A549 treated with dexamethasone at 1 μM for 4 hours (cell line): ENCODE measurements around the gene THRSP. TPM values are rescaled to one million over a fixed set of nuclear protein-coding genes. Genes with fewer than 3 reads are reported as not detected.

Experiments
- total RNA-seq: library from RNA; stranded (reverse); fragments of 200-300 nt; extraction: Qiagen RNA extraction; gene quantifications from 5 replicates; pipeline ENCODE4 v1.2.3, GENCODE V29; 2022

The THRSP gene
- not detected in 5 replicates for total RNA-seq

DNA sequence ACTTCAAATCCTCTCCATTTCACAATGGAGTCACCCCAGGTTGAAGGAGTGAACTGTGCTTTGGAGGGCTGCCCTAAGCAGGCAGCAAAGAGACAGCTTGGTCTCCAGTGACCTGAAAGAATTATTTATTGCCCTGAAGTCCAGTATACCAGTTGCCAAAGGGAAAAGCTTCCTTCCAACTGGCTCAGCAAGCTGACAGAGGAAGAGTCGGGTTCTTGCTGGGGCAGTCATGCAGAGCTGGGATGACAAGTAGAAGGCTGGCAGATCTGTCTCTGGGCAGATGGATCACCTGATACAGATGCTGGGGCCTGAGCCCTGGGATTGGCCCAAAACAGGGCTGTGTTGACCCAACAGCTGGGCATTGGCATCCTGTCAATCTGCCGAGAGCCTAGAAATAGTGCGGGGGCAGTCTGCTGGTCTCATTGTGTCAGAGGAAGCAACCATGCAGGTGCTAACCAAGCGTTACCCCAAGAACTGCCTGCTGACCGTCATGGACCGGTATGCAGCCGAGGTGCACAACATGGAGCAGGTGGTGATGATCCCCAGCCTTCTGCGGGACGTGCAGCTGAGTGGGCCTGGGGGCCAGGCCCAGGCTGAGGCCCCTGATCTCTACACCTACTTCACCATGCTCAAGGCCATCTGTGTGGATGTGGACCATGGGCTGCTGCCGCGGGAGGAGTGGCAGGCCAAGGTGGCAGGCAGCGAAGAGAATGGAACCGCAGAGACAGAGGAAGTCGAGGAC lies at the start of gene THRSP:
Gene THRSP (plus strand): TSS at position 422 of the 742 bp plus-strand sequence. CDS start 21 bp downstream, at position 443.

GRCh38 chr11:78022397-78023396 lies 41.0 kb upstream of the THRSP start, which contains the start of gene KCTD14:
KCTD14 (minus strand) TSS chr11:78023276; CDS start chr11:78023249, 27 bp downstream.

GRCh38 chr11:78079232-78080083 lies 15.8 kb downstream of the THRSP start, which contains the start of gene NDUFC2:
NDUFC2 (minus strand) TSS chr11:78079862; CDS start chr11:78079744, 118 bp downstream.

Other genes with a start within 250 kb of the THRSP start
- gene RSF1, start 243.1 kb upstream of the THRSP start, total RNA-seq = 13.4 to 21.7 TPM (median 16.7 TPM) in 5 replicates
- gene AAMDC, start 242.7 kb upstream of the THRSP start, total RNA-seq = 23.8 to 39.4 TPM (median 26.0 TPM) in 5 replicates
- gene INTS4, start 69.2 kb upstream of the THRSP start, total RNA-seq = 16.7 to 21.5 TPM (median 19.1 TPM) in 5 replicates
- 1.6 to 1.9 TPM (median 1.6 TPM) in 5 replicates for gene KCTD14, start 40.6 kb upstream of the THRSP start, total RNA-seq
- 228 to 300 TPM (median 235 TPM) in 5 replicates for gene NDUFC2, start 16.0 kb downstream of the THRSP start, total RNA-seq
- gene ALG8, start 75.8 kb downstream of the THRSP start, total RNA-seq = 48.8 to 67.1 TPM (median 61.6 TPM) in 5 replicates
- gene KCTD21, start 124.8 kb downstream of the THRSP start, total RNA-seq = 7.3 to 8.7 TPM (median 7.7 TPM) in 5 replicates
- 5.9 to 8.2 TPM (median 7.7 TPM) in 5 replicates for gene USP35, start 125.1 kb downstream of the THRSP start, total RNA-seq